GM12892 (cell line): ENCODE results near the gene SAMD14.

Experiments used
- POLR2A ChIP-seq: IDR thresholded peaks from 2 replicates; pipeline ENCODE4 v1.6.1; 2011; ENCODE audit warnings: low read depth, low read length, control low read depth
- POLR2AphosphoS5 ChIP-seq: IDR thresholded peaks from 2 replicates; pipeline ENCODE4 v1.6.1; 2011; ENCODE audit warnings: low read depth, low read length, control low read depth

DNA sequence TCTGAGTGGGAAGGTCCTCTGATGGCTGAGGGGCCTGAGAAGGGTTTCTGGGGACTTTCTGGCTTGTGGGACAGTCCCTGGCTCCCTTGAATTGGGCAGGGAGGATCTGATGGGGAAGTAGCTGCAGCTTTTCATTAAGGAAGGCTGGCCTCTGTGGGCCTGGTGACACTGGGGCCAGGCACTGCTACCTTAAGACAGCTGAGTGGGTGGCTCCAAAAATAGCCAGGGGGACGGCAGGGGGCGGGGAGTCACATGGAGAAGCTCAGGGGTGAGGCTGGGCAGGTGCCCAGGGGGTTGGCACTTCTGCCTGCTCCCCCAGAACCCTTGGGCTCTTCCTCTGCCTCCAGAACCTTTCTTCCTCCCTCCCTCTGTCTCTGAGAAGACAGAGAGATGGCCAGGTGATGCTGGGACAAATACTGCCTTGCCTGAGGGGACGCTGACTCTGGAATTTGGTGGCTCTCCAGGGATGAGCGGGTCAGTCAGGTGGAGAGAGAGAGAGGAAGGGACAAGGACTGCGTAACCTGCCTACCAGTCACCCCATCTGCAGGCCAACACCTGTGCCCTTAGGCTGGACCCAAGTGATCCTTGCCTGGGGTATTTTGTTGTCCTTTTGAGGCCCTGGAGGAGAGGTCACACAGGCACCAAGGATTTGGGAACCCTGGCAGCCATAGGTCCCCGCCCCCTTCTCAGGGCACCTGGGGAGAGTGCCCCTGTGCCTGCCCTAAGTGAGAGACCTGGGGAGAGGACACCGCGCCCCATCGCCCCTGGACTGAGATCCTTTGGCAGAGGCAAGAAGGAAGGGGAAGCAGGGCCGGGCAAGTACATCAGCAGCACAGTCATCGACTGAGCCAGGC, 34.1 kb upstream of the SAMD14 start:
- TF ChIP-seq POLR2A = no peak
- TF ChIP-seq POLR2AphosphoS5 = no peak
